Measurements from ENCODE around the gene TRPV6.

GRCh38 chr7:142884286-142884640 lies 1.3 kb downstream of the TRPV6 start:
- TF ChIP-seq CTCF (IDR thresholded peaks at IDR 0.05) (no peak), POLR2A (IDR thresholded peaks at IDR 0.05) (no peak)

Data from thyroid gland (tissue), 4 donors.